Panc1 (cell line): ENCODE results near the gene MLN. TPM values are rescaled to one million over a fixed set of nuclear protein-coding genes. Genes with fewer than 3 reads are reported as not detected.

Source experiments
- ATAC-seq: fragments of 200-7000 bp; cut with Tn5 transposase; 2 replicates; pipeline ENCODE4 v1.9.1; 2020; ENCODE audit warnings: mild to moderate bottlenecking, moderate library complexity
- BruUV-seq: library from RNA; stranded (reverse); fragments of 400-500 nt; replicated peaks from 2 replicates; lab custom pipeline; 2021; lab: Mats Ljungman, UMichigan
- CTCF ChIA-PET: fragments of 300-600 bp; sonication (Branson Sonifier 250); formaldehyde crosslinking; loops from one replicate; lab custom pipeline; 2022; ENCODE audit warnings: antibody characterized with exemption; lab: Charles Lee
- POLR2A ChIA-PET: fragments of 300-600 bp; sonication (Branson Sonifier 250); formaldehyde crosslinking; loops from one replicate; lab custom pipeline; 2022; ENCODE audit warnings: antibody characterized with exemption; lab: Charles Lee
- DNase-seq: peaks from one replicate; pipeline ENCODE4 v3.0.0-alpha.2; 2010; ENCODE audit warnings: low read depth, low spot score
- H3K27ac ChIP-seq: 2 replicates; pipeline ENCODE4 v1.5.1; 2011; ENCODE audit warnings: mild to moderate bottlenecking, low read length, inconsistent platforms
- H3K27me3 ChIP-seq: fragments of 200-500 bp; sonication (Bioruptor generic); 2 replicates; pipeline ENCODE4 v1.6.0; 2014; ENCODE audit warnings: low read length, inconsistent platforms; ENCODE audit not compliant: control insufficient read depth, insufficient read depth
- H3K36me3 ChIP-seq: fragments of 200-500 bp; sonication (Bioruptor generic); 2 replicates; pipeline ENCODE4 v1.5.1; 2014; ENCODE audit warnings: inconsistent platforms, mild to moderate bottlenecking, low read length, moderate library complexity; ENCODE audit not compliant: control insufficient read depth, insufficient read depth
- H3K4me1 ChIP-seq: 2 replicates; pipeline ENCODE4 v1.5.1; 2011; ENCODE audit warnings: inconsistent platforms, mild to moderate bottlenecking, low read length, moderate library complexity; ENCODE audit not compliant: control insufficient read depth, insufficient read depth
- H3K4me3 ChIP-seq, 2 experiments: 2 replicates each; pipeline ENCODE4 v1.5.1; 2011 to 2012; ENCODE audit warnings: low read depth in 2 of 2, low read length in 2 of 2, mild to moderate bottlenecking in 2 of 2, inconsistent platforms in 1 of 2, moderate library complexity in 1 of 2
- H3K9me3 ChIP-seq: fragments of 200-500 bp; sonication (Bioruptor generic); 2 replicates; pipeline ENCODE4 v1.5.1; 2014; ENCODE audit warnings: low read depth, mild to moderate bottlenecking, inconsistent platforms, low read length, moderate library complexity; ENCODE audit not compliant: control insufficient read depth, insufficient read depth
- POLR2AphosphoS5 ChIP-seq: IDR thresholded peaks from 2 replicates; pipeline ENCODE4 v1.6.1; 2012; ENCODE audit warnings: mild to moderate bottlenecking, low read depth, low read length, moderate library complexity
- SIN3A ChIP-seq: IDR thresholded peaks from 2 replicates; pipeline ENCODE4 v1.6.1; 2012; ENCODE audit warnings: low read depth, mild to moderate bottlenecking, low read length, moderate library complexity, borderline replicate concordance; ENCODE audit not compliant: insufficient read depth
- TCF7L2 ChIP-seq: IDR thresholded peaks from 2 replicates; pipeline ENCODE4 v1.6.1; 2011; ENCODE audit warnings: mild to moderate bottlenecking, low read depth, low read length, inconsistent platforms
- in situ Hi-C: cut with HindIII; loops from 2 replicates; pipeline ENCODE4 v1.10.0; 2016; ENCODE audit warnings: low sequenced_read_pairs, low pct_unique_long_range_greater_than_20kb
- intact Hi-C: fragments of 100-400 bp; cut with micrococcal nuclease; formaldehyde crosslinking; loops from one replicate; pipeline ENCODE4 v1.10.0; 2022; ENCODE audit not compliant: unreplicated experiment
- total RNA-seq: library from RNA; stranded (reverse); gene quantifications from one replicate; pipeline ENCODE4 v1.2.1, GENCODE V29; 2021; ENCODE audit not compliant: unreplicated experiment
- TF ChIP-seq, protein P1 (sequence below), 2 experiments: IDR thresholded peaks; 2 replicates each; pipeline ENCODE4 v1.6.1; 2011 to 2012; ENCODE audit warnings: low read depth in 2 of 2, control low read depth in 1 of 2, low read length in 1 of 2, mild to moderate bottlenecking in 1 of 2, moderate library complexity in 1 of 2; ENCODE audit not compliant: insufficient read depth in 1 of 2
- TF ChIP-seq, protein P2 (sequence below): fragments of 450-650 bp; IDR thresholded peaks from 2 replicates; pipeline ENCODE4 v1.5.1; 2017; ENCODE audit warnings: mild to moderate bottlenecking

The MLN gene
- total RNA-seq, 1 experiment from 2014 or later, result not detected

DNA sequence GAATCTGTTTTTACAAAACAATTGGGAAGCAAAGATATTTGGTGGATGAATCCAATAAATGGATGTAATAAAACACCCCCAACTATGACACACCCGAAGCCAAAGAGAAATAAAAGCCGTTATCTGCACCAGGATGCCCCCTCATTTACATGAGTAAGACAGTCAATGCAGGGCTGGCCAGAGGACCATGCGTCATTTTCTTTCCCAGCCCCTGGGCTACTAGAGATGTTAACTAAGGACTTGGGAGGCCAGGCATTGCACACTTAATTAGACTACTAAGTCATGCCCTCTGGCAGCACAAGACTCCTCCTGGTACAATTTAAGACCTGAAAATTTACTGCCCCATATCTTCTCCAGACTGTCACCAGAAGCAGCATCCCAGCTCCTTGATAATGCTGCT, 18.0 kb downstream of the MLN start:
- intact Hi-C loops (no loop called here), in situ Hi-C loops (no loop called here)
- H3K27ac ChIP-seq, result peak overlapping the region; percentile 86
- H3K27me3 ChIP-seq, result no peaks in the 10 kb centered on the region
- TF ChIP-seq, protein P1, sequence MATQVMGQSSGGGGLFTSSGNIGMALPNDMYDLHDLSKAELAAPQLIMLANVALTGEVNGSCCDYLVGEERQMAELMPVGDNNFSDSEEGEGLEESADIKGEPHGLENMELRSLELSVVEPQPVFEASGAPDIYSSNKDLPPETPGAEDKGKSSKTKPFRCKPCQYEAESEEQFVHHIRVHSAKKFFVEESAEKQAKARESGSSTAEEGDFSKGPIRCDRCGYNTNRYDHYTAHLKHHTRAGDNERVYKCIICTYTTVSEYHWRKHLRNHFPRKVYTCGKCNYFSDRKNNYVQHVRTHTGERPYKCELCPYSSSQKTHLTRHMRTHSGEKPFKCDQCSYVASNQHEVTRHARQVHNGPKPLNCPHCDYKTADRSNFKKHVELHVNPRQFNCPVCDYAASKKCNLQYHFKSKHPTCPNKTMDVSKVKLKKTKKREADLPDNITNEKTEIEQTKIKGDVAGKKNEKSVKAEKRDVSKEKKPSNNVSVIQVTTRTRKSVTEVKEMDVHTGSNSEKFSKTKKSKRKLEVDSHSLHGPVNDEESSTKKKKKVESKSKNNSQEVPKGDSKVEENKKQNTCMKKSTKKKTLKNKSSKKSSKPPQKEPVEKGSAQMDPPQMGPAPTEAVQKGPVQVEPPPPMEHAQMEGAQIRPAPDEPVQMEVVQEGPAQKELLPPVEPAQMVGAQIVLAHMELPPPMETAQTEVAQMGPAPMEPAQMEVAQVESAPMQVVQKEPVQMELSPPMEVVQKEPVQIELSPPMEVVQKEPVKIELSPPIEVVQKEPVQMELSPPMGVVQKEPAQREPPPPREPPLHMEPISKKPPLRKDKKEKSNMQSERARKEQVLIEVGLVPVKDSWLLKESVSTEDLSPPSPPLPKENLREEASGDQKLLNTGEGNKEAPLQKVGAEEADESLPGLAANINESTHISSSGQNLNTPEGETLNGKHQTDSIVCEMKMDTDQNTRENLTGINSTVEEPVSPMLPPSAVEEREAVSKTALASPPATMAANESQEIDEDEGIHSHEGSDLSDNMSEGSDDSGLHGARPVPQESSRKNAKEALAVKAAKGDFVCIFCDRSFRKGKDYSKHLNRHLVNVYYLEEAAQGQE (IDR thresholded peaks at IDR 0.05; ENCODE audit: insufficient read depth in 1 of 2, low read depth in 2 of 2, low read length in 1 of 2), result no peak
- no peak for TF ChIP-seq POLR2AphosphoS5
- TF ChIP-seq SIN3A, result no peak
- no peak for TF ChIP-seq TCF7L2
- TF ChIP-seq, protein P2, sequence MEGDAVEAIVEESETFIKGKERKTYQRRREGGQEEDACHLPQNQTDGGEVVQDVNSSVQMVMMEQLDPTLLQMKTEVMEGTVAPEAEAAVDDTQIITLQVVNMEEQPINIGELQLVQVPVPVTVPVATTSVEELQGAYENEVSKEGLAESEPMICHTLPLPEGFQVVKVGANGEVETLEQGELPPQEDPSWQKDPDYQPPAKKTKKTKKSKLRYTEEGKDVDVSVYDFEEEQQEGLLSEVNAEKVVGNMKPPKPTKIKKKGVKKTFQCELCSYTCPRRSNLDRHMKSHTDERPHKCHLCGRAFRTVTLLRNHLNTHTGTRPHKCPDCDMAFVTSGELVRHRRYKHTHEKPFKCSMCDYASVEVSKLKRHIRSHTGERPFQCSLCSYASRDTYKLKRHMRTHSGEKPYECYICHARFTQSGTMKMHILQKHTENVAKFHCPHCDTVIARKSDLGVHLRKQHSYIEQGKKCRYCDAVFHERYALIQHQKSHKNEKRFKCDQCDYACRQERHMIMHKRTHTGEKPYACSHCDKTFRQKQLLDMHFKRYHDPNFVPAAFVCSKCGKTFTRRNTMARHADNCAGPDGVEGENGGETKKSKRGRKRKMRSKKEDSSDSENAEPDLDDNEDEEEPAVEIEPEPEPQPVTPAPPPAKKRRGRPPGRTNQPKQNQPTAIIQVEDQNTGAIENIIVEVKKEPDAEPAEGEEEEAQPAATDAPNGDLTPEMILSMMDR, result no peak
- no peaks in the 10 kb centered on the region for H3K9me3 ChIP-seq
- POLR2A ChIA-PET, result no interaction called here
- DNase-seq, result no peak
- no peak for ATAC-seq
- CTCF ChIA-PET, result no interaction called here
- peaks cover 67% of the 10 kb centered on the region for H3K4me1 ChIP-seq
- H3K36me3 ChIP-seq, result peaks cover 25% of the 10 kb centered on the region
- H3K4me3 ChIP-seq, result no peak overlapping the region
- no TSS peak for BruUV-seq

- in situ Hi-C loops, result no loop called here
- no peaks in the 10 kb centered on the region for H3K27me3 ChIP-seq
- H3K27ac ChIP-seq, result peak overlapping the region; percentile 86; the same call in 1 of the 2 replicates
- intact Hi-C loops, result no loop called here
- DNase-seq (no peak), ATAC-seq (no peak)
- POLR2A ChIA-PET, result no interaction called here
- no TSS peak for BruUV-seq
- no peak for TF ChIP-seq TCF7L2
- no peak for TF ChIP-seq SIN3A
- TF ChIP-seq, protein P1 (IDR thresholded peaks at IDR 0.05; ENCODE audit: insufficient read depth in 1 of 2, low read depth in 2 of 2, low read length in 1 of 2), result no peak
- TF ChIP-seq, protein P2, result no peak
- TF ChIP-seq POLR2AphosphoS5, result no peak
- CTCF ChIA-PET, result no interaction called here
- H3K36me3 ChIP-seq, result peaks cover 27% of the 10 kb centered on the region
- H3K4me1 ChIP-seq, result peaks cover 77% of the 10 kb centered on the region
- H3K4me3 ChIP-seq, result no peak overlapping the region
- no peaks in the 10 kb centered on the region for H3K9me3 ChIP-seq
Measured at GRCh38 chr6:33784787-33785186, 19.0 kb downstream of the MLN start.
